ENCODE data around the gene PLXNC1. TPM values are rescaled to one million over a fixed set of nuclear protein-coding genes. Genes with fewer than 3 reads are reported as not detected.

The PLXNC1 gene
- total and polyA plus RNA-seq, 8 donors, result 0.40 to 16.5 (median 2.6) TPM

GRCh38 chr12:94322346-94322745 lies 174.0 kb downstream of the PLXNC1 start:
- Histone ChIP-seq H3K9me3 (peaks cover 0 to 37% (median 17%) of the 10 kb centered on the region in 4 donors), H3K27ac (no peak overlapping the region), H3K27me3 (no peaks in the 10 kb centered on the region), H3K36me3 (peaks cover 9 to 52% (median 35%) of the 10 kb centered on the region in 4 donors), H3K4me3 (no peak overlapping the region), H3K4me1 (no peaks in the 10 kb centered on the region)
- intact Hi-C loops (cut with DNase I; ENCODE audit: low total_unique reads), result no loop called here
- 91 to 100% (median 97%) methylated on average over 2 of the region's 2 CpGs for WGBS, 5 donors
- DNase-seq, result no peak
- TF ChIP-seq POLR2AphosphoS5 (IDR thresholded peaks at IDR 0.05) (no peak), POLR2A (IDR thresholded peaks at IDR 0.05) (no peak), CTCF (IDR thresholded peaks at IDR 0.05) (no peak), EP300 (IDR thresholded peaks at IDR 0.05) (no peak)

DNA sequence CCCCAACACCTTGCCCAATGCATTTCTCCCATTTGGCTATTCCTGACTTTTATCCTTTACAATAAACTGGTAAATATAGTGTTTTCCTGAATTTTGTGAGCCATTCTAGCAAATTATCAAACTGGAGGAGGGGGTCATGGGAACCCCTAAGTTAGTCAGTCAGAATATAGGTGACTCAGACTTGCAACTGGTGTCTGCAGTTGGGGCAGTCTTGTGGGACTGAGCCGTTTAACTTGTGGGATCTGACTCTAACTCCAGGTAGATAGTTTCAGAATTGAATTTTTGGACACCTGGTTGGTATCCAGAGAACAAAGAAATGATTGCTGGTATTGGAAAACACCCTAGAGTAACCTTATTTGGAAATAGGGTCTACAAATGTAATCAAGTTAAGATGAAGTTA lies 177.9 kb downstream of the PLXNC1 start:
- Histone ChIP-seq H3K36me3 (peaks cover 9 to 54% (median 45%) of the 10 kb centered on the region in 4 donors), H3K27ac (no peak overlapping the region), H3K4me3 (no peak overlapping the region), H3K4me1 (no peaks in the 10 kb centered on the region), H3K27me3 (no peaks in the 10 kb centered on the region), H3K9me3 (peaks cover 0 to 7% (median 2%) of the 10 kb centered on the region in 4 donors)
- no peak for TF ChIP-seq POLR2A (IDR thresholded peaks at IDR 0.05)
- TF ChIP-seq POLR2AphosphoS5 (IDR thresholded peaks at IDR 0.05), result no peak
- no peak for TF ChIP-seq CTCF (IDR thresholded peaks at IDR 0.05)
- TF ChIP-seq EP300 (IDR thresholded peaks at IDR 0.05), result no peak
- DNase-seq, result no peak
- intact Hi-C loops (cut with DNase I; ENCODE audit: low total_unique reads), result no loop called here
- 86 to 100% (median 94%) methylated on average over 1 of the region's 1 CpG for WGBS, 5 donors

GRCh38 chr12:94326727-94327126 lies 178.3 kb downstream of the PLXNC1 start:
- no peak for DNase-seq
- no peak for TF ChIP-seq EP300 (IDR thresholded peaks at IDR 0.05)
- no peak for TF ChIP-seq POLR2AphosphoS5 (IDR thresholded peaks at IDR 0.05)
- TF ChIP-seq CTCF (IDR thresholded peaks at IDR 0.05), result no peak
- TF ChIP-seq POLR2A (IDR thresholded peaks at IDR 0.05), result no peak
- H3K4me1 ChIP-seq, result no peaks in the 10 kb centered on the region
- intact Hi-C loops (cut with DNase I; ENCODE audit: low total_unique reads), result no loop called here
- H3K36me3 ChIP-seq, result peaks cover 9 to 53% (median 44%) of the 10 kb centered on the region in 4 donors
- H3K27me3 ChIP-seq, result no peaks in the 10 kb centered on the region
- no peak overlapping the region for H3K4me3 ChIP-seq
- H3K27ac ChIP-seq, result no peak overlapping the region
- H3K9me3 ChIP-seq, result peaks cover 0 to 2% (median 0%) of the 10 kb centered on the region in 4 donors

GRCh38 chr12:94327809-94328208 lies 179.4 kb downstream of the PLXNC1 start:
- no peak overlapping the region for H3K27ac ChIP-seq
- TF ChIP-seq EP300 (IDR thresholded peaks at IDR 0.05), result no peak
- no peak for TF ChIP-seq CTCF (IDR thresholded peaks at IDR 0.05)
- peaks cover 6 to 44% (median 34%) of the 10 kb centered on the region in 4 donors for H3K36me3 ChIP-seq
- H3K27me3 ChIP-seq, result no peaks in the 10 kb centered on the region
- no peaks in the 10 kb centered on the region for H3K9me3 ChIP-seq
- intact Hi-C loops (cut with DNase I; ENCODE audit: low total_unique reads), result no loop called here
- no peaks in the 10 kb centered on the region for H3K4me1 ChIP-seq
- 84 to 98% (median 90%) methylated on average over 1 of the region's 1 CpG for WGBS, 5 donors
- DNase-seq, result no peak
- no peak overlapping the region for H3K4me3 ChIP-seq
